Activated naive CD4-positive, alpha-beta T cell treated with Interleukin-2 at 50 U/mL for 16 hours (primary cell): ENCODE data around the gene GOLGA8T.
"Not testable (repeated sequence)": the region's sequence is repeated elsewhere in the genome, so short reads cannot be mapped to it uniquely, and the experiment has no call there.

Experiments used
- DNase-seq: peaks from one replicate; pipeline ENCODE4 v3.0.0-alpha.2; 2020

The GOLGA8T gene

DNA sequence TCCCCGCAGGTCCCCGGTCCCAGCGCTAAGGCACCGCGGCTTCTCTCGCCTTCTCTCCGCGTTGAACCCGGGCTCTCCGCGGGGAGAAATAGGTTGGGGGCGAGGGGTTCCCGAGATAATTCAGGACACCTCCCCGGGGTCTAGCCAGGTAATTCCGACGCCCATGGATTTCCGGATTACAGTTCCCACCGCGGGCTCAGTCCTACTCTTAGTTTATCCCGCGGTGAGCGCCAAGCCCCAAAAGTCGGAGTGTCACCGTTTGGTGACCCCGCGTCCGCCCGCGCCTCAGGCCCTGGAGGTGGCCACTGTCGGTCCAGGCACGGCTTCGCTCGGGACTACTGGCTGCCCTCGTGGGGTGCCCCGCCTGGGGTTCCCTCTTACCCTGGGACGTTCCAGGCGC, 56.8 kb downstream of the GOLGA8T start:
- DNase-seq, result not testable (repeated sequence)

DNA sequence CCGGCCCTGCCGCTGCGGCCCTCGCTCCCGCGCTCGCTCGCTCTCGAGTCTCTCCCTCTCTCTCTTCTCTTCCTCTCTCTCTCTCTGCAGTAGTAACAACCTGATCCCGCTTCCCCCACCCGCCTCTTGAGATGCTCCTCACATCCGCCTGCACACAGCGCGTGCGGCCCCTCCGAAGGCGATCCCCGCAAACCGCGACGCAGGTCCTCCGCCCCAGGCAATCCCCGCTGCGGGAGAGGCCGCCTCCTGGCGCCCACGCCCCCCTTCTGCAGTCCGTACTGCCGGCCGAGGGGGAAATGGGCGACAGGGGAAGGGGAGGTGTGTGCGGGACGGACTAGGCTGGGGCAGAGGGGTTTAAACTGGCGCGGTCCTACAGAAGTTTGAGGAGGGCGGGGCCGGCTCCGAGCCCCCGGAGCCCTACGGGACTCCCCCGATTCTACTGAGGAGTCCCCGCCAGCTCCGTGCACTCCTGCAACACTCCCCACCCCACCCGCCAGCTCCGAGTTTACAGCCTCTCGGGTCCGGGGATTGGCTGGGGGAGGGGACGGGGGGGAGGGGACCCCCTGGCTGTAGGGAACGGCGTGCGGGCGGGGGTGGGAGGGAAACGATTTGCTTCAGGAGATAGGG, 57.4 kb downstream of the GOLGA8T start:
- not testable (repeated sequence) for DNase-seq

DNA sequence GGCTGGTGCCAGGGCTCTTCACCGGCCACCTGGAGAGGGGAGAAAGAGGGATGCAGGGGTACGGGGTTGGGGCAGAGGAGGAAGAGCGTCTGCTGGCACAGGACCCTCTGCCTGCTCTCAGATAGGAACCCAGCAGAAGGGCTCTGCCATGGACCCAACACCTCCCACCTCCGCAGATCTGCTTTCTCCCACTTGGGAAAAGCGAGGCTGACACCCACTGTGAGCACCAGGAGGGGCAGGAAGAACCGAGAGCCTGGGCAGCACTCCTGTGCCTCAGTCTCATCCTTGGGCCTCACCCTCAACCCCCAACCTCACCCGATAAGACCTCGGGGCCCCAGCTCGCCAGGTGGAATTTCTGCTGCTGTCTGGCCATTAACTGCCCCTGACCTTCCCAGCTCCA, 58.0 kb downstream of the GOLGA8T start:
- not testable (repeated sequence) for DNase-seq
